GM18870 (cell line): Measurements from ENCODE around the gene PBX3.

Experiments
- ATAC-seq: cut with Tn5 transposase; IDR thresholded peaks from one replicate; pipeline ENCODE4 v1.9.1; 2021; ENCODE audit warnings: moderate library complexity; ENCODE audit not compliant: unreplicated experiment

Gene PBX3

DNA sequence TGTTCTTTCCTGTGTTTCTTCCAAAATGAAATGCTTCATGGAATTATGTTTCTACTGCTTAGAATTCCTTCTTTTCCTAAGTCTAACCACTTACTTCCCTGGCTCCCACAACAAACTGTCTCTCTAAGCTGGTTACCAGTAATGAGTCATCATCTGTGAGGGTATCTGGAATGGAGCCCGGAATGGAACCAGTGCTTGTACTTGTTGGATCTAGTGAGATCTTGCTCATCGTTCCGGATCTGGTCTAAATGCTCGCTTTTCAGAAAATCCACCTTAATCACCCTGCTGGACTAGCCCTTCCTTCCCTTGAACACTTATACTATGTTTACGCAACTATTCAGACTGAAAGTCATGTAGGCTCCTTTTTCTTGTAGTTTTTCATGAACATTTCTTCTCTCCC, 184.8 kb downstream of the PBX3 start:
- no peak for ATAC-seq

DNA sequence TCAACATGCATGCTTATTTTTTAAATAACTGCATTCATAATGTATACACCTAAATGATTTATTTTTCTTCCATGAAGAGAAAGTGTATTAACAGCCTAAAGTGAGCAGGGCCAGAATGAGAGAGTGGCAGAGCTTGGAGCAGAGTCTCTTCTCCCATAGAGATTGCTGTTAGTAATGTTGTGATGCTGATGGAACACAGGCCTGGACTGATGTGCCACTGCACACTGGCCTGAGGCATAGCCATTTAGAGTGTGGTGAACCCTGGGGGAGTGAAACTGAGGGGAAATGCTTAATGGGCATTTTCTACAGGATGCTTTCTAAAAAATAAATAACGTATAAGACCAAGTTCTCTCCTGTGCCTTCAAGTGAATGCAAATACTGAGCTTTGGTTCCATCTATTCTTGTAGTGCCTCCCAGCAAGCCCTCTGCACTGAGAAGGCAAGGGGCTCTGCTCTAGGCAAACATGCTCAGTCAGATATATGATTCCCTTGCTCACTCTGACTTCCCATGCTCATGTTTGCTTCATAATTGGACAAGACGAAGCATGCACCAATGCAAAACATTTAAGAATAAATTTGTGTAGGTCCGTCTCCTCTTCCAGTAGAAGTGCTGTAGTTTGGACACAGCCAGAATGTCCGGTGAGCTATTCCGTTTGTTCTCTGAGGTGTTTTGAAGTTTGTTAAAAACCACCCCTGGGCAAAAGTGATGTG, 185.7 kb downstream of the PBX3 start:
- ATAC-seq = no peak

DNA sequence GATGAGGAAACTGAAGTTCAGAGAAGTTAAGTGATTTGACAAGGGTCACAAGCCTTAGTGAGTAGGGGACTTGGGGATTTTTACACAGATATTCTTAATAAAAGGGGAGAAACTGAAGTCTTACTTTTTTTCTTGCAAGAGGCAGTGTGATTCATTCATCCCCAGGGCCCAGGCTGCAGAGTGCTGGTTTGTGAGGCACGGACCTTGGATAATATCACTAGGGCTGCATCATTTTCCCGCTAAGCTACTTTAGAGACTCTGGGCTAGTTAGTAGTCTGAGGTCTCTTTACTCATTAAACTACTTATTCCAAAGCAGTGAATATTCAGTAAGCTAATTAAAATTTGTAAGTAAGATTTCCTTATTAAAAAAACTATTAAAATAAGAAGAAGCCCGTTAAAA, 195.0 kb downstream of the PBX3 start:
- ATAC-seq = no peak

DNA sequence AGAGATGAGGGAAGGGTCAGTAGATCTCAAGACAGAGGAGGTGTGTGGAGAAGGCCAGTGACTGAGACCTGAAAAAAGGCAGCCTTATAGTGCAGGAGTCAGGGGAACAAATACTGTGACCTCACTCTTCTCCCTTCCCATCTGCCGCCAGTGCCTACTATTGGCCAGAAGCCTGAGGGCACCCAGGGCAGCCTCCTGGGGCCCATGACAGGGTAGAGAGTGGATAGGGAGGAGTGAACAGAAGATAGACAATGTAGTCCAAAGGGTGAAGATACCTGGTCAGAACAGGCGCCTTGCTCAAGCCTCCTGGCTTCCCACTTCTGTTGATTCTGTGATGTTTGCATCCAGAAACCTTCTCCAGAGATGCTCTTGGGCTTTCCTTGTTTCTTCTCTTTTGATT, 196.7 kb downstream of the PBX3 start:
- ATAC-seq = no peak

DNA sequence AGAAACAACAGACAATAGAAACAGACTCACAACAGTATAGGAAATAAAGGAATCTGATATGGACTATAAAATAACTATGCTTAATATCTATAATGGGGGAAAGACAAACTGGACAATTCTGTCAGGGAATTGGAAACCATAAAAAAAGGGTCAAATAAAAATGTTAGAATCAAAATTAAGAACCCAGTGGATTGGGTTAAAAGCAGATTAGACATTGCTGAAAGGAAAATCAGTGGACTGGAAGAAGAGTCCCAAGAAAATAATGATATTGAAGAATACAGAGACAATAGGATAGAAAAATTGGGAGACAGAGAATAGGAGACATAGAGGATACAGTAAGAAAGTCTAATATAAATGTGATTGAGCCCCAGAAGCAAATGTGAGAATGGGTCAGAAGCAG, 199.2 kb downstream of the PBX3 start:
- no peak for ATAC-seq

DNA sequence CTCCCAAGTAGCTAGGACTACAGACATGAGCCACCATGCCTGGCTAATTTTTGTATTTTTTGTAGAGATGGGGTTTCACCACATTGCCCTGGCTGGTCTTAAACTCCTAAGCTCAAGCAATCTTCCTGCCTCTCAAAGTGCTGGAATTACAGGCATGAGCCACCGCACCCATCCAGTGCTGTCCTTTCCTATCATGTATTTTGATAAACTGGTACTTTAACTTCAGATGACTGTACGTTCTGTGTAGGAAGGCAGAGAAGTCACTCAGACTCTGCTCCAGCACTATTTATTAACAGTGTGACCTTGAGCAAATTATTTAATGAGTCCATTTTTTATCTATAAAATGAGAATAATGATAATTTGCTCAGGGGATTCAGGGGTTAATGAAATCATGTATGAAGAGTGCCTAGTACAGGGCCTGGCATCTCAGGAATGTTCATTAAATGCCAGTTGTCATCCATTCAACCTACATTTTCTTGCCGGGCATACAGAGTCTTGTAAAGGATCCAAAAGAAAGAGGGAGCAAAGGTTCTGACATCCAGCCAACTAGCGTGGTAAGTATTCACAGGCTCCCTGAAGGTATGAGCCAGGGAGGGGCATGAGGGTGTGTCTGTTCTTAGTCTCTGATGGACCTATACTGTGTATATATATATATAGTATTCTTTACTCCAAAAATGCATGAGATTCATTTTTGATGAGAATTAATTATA, 201.9 kb downstream of the PBX3 start:
- no peak for ATAC-seq

DNA sequence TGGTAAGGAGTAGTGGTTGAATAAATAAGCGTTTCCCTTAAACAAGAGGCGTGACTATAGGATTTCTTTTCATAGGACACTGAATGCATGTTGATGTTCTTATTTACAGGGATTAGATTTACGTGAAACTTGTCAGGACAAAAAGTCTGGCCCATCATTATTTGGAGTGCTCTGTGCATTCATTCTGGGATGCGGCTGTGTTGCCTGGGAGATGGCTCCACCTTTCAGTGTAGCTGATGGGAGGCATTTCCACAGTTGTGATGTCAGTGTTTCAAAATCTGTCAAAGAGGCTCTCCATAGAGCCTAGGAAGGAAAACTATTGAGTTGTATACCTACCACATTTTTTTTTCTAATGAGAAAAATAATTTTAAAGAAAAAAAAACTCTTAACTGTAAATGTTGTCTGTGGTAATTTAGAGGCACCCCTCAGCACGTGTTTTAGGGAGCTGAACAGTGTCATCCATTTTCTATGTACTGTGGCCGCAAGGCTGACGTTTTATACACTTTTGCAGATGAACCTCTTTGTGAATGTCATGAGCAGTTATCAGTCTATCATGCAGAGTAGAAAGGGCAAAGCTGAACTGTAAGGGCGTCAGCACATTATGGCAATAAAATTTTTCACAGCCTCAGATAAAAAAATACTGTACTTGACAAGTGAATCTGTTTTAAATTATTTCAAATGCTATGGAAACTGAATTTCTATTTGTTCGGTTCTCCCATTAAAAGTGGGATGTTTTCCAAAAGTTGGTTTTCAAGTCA, 202.7 kb downstream of the PBX3 start:
- no peak for ATAC-seq

DNA sequence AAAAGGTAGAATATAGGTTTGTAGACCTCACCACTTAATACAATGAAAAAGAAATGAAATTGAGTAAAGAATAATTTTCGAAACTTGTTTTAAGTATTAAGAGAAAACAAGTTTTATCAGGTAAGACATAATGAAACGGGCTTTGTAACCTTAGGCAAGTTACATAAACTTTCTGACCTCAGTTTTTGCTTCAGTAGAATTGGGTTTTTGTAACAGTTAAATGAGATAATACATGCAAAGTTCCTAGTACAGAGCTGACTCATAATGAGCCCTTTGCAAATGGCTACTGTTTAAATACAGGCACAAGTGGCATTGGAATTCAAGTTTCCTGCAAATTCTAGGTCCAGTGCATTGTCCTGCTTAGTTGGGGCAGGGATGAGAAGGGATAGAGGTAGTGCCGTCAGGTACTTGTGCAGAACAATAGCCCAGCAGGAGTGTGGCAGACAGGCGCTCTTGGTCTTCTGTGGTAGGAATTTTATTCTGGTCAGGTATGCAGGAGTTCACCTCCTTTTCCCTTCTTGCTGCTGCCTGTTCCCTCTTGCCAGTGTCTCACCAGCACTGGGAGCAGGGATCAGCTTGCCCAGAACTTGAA, 203.8 kb downstream of the PBX3 start:
- no peak for ATAC-seq

DNA sequence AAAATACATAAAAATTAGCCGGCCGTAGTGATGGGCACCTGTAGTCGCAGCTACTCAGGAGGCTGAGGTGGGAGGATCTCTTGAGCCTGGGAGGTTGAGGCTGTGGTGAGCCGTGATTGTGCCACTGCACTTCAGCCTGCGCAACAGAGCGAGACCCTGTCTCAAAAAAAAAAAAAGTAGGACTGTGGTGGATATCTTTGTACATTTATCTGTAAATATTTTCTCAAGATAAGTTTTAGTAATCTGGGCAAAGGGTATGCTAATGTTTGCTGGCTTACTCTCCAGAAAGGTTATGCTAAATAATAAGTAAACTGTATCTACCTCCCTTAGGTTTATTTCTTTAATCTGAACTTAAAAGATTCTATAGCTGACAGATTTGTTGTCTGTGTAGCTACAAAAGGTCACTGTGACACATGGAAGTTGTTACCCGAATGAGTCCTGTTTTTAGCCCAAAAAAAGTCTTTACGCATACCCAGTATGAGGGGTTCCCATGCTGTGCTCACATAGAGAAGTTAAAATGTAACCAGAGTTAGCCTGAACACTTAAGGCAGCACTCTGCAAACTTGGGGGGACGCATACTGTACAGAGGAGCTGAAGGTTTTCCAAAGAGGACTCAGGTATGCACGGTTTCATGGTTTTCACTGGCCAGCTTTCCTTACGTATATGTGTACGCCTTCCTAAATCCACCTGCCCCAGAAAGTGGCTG, 206.3 kb downstream of the PBX3 start:
- ATAC-seq = no peak

DNA sequence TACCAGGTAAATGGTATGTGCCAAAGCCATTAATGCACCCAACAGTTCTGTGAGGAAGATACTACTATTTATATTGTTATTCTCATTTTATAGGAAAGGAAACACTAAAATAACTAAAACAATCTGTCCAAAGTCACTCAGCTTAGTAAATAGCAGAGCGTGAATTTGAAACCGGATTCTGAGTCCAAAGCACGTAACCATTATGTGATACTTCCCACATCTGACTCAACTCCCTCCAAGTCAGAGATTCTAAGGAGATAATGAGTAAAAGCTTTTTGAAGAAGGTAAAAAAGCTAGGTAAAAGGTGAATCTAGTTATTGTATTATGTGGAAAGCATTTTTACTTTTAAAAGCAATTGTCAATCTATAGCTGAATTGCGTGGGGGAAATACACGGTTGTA, 208.9 kb downstream of the PBX3 start:
- ATAC-seq = no peak

DNA sequence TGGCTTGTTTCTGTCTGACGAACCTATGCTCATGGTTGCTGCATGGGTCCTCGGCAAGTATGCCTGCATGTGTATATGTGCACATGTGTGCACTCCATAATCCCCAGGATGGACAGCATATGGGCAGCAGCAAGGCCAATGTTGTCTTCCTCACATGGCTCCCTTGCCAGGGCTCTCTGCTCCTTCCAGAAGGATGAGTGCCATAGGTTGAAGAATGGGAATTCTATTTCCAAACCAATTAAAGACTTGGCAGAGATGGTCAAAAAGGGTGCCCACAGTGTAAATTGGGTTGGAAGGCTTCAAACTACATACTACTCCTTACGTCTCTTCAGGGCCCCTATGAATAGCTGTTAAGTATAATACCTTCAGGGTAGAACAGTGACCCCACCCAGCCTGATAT, 212.1 kb downstream of the PBX3 start:
- ATAC-seq = no peak

DNA sequence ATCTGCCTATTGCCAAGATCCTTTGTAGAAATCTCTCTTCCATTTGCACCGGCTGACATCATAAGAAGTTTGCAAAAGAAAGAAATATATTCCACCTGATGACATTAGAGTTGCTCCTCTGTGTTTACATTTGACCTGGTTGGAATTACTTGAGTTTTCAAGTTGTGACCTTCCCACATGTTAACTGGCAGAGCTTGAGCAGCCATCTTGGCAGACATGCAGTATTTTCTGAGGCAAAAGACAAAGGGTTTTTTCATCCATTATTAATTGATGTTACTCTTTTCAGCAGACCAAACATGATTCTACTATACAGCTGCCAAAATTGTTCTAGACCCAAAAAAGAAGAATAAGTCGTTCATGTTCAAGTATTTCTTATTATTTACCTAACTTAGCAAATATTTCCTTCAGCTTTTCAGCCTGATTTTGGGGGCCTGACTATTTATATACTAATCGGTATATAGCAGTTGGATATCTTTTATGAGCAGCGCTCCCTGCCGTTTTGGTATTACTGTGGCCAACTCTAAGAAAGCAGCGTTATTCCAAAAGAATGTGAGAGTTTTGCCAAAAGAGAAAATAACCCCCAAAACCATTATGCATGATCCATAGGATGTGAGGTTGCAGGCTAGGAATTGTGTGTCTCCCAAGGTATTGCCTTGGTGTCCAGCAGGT, 212.9 kb downstream of the PBX3 start:
- ATAC-seq = no peak

DNA sequence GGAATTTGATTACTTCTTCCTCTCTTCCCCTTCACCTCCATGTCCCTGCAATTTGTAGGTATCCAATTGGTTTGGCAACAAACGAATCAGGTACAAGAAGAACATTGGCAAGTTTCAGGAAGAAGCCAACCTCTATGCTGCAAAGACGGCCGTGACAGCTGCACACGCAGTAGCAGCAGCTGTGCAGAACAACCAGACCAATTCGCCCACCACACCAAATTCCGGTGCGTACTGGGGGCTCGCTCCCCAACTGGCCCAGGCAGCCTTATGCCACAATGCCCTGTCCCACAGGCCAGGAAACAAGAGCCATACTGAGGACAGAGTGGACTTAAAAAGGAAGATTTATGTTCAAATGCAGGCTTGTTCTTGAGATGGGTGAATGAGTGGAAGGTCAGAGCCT, 213.5 kb downstream of the PBX3 start:
- no peak for ATAC-seq

DNA sequence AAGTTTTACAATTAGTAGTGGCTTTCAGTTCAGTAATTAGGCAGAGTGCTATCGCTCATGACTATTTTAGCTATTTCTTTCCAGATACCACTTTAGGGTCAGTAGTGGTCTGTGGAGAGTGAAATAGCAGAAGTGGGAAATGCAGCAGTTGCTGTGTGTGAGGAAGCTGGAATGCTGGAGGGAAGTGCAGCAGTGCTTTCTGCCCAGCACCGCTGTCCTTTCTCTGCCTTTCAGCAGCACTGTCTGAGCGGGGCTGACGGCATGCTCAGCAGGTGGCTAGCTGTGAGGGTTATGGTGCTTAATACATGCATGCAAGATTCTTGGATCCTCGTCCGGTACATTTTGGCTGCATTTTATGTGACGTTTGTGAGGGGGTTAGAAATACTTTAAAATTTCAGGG, 213.9 kb downstream of the PBX3 start:
- no peak for ATAC-seq

DNA sequence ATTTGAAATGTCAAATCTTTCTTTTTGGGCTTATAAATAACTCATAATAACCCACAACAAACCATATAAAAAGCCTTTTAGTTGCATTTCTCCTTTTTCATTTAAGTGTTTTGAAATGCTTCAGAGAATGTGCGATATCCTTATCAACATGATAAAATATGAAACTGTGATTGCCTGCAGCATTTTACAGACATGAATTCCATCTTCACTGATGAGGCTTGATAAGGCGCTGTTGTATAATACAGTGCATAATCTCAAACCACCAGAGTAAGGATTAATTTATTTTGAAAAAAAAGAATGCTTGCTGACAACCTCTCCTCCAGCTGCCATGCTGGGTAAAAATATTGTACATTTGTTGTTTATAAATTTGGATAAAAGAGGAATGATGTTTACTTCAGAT, 216.8 kb downstream of the PBX3 start:
- no peak for ATAC-seq

DNA sequence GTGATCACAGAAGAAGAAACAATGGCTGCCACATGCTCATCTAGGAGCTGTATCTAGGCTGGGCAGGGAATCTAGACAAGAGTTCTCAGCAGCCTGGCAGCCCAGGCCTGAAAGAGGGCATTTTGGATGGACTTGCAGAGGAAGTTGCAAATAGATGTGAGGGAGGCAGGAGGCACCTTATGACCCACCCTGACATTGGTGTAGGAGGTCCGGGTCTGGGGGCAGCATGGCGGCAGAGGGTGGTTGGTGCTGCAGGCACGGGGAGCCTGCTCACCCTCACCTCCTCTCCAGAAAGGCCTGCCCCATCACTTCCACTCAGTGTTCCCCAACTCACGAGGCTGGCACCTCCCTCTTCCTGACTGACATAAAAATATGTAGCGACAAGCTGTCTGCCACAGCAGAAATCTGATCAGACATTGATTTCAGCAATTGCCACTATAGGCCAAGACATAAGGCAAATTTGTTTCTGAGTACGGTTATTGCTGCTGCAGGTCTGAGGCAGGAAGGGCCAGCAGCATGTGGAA, 217.6 kb downstream of the PBX3 start:
- no peak for ATAC-seq

DNA sequence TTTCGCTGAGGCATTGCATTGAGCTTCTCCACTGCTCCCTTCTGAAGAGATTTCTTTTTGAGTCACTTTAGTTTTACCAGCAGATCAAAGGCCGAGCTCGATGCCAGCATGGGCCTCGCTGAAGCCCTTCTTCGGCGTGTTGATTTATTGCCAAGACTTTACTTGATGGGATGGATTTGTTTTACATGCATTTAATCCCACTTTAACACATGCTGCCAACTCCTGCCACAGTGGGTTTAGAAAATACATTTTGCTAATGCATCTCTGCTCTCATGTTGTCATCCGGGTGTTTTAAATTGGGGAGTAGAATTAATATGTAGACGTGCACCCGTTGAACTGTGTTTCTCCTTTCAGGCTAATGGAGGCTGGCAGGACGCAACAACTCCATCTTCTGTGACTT, 218.3 kb downstream of the PBX3 start:
- no peak for ATAC-seq

DNA sequence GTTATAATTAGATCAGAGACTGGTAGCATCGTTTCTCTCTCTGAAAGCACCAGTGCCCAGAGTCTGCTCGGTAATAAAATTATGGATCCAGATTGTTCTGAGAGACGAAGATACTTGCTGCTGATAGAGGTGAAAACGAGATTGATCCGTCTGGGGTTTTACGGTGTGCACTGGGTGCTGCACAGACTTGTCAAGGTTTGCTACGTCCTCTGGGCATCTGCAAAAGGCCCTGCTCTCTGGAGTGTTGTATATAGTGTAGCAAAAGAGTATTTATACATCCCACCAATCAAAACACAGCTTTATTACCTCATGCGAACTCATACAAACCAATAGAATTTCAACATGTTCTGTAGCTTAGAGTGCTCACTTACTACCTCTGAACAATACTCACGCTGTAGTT, 219.3 kb downstream of the PBX3 start:
- no peak for ATAC-seq

DNA sequence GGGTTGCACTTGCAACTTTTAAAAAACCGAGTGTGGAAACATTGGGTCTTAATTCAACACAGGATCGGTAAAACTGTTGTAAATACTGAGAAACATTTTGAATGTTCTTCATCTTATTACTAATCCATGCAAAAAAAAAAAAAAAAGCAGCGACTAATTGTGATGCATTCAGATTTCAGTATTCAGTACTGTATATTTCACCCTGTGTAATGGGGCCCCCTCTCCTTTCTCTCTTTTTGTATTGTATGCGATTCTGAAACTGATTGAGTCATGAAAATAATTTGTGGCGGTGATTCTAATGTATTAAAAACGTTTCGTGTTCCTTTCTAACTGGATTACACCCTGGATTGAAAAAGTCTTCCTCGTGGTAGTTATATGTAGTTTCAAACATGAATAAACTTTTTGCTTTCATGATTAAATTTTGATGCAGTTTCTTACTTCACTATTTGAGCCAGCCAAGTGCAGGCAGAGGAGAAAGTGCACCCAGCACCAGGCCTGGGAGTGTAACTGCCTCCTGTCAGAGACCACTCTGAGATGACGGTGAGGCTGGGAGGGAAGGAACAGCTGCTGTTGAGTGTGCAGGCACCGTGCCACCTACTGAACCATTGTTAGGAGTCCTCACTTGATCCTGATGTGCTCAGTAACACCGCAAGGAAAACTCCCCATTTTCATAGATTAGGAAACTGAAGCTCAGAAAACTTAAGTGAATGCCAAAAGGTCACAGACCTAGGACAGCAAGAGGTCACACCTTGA, 220.0 kb downstream of the PBX3 start:
- ATAC-seq = no peak
